HT1080 (cell line): ENCODE measurements around the gene TPD52L2. TPM values are rescaled to one million over a fixed set of nuclear protein-coding genes. Genes with fewer than 3 reads are reported as not detected.
A peak's percentile ranks its signal among the peaks of the same experiment; 100 is the strongest.
"Not testable (repeated sequence)": the region's sequence is repeated elsewhere in the genome, so short reads cannot be mapped to it uniquely, and the experiment has no call there.

ENCODE experiments used
- DNase-seq: peaks from one replicate; pipeline ENCODE4 v3.0.0-alpha.2; 2015; ENCODE audit warnings: low read depth
- total RNA-seq: library from RNA; depleted of rRNA; stranded (reverse); fragments of >200 nt; shearing (Covaris generic); gene quantifications from 2 replicates; pipeline ENCODE4 v1.2.3, GENCODE V29; 2014

The TPD52L2 gene
- total RNA-seq, 1 experiment from 2014 or later: 120 TPM

DNA sequence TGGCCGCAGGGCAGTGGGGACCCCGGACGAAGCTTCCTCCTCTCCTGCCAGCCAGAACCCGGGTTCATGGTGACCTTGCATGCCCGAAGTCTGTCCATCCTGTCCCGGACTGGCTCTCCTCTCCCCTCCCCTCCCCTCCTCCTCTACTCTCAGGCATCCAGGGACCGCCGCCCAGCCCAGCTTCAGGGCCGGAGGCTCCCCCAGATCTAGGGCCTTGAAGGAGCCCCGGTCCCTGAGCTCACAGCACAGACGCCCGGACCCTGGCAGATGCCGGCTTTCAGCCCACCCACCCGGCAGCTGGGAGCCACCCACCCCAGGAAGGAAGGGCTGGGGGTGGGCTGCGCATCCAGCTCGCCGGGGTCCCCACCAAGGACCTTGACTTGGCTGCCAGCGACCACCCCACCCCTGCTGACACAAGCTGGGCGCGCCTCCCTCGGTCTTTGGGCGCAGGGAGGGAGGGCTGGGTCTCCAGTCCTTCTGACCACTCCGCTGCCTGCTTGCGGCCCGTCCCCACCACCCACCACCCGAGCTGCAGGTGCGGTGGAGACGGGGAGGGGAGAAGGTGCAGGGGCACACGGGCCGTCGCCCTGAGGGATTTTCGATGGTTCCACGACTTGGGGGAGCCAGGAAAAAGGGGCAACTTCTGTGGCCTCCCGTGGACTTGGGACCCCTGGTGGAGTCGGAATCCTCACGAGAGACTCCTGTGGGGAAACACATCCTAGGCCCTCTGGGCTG is 9.5 kb upstream of the TPD52L2 start:
- DNase-seq: no peak

DNA sequence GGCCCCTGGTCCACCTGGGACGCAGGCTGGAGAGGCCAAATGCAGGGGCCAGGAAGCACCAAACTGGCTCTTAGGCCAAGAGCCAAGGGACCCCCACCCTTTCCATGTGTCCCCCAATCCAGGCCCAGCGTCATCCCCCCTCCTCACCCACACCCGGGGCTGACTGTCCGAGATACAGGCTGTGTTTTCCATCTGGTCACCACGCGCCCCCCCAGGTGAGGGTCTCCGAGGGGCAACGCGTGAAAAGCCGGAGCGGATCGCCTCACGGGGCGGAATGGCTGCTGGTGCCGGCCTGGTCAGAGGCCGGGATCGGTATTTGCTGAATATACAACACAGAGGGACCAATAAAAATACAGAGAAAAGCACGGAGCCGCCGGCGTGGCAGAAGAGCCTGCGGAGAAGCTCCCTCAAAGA is 9.0 kb upstream of the TPD52L2 start:
- DNase-seq: no peak

DNA sequence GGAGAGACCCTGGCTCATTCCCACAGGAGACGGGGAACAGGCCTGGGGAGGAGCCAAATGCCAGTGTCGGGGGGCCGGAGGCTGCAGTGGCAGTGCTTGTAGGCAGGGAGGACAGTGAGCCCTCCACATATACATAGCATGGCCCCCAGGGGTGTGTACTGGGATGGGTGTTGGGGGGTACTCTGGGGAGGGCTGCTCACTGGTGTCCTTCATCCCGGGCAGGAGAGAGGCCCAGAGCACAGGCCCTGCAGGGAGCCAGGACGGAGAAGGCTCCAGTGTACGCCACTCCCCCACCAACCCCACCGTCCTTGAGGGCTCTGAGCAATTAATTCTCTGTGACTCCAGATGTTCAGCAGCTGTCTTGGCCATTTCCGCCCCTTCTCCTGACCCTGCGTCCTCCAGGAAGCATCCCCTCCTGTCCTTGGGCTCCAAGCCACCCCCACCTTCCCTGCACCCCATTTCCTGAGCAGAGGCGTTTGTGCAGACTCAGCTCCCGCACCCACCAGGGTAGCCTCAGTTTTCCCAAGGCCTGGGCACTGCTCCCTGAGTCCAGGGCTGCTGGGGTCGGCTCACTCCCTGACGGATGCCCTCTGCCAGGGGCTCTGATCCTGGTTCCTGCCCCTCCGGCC is 7.2 kb upstream of the TPD52L2 start:
- no peak for DNase-seq

DNA sequence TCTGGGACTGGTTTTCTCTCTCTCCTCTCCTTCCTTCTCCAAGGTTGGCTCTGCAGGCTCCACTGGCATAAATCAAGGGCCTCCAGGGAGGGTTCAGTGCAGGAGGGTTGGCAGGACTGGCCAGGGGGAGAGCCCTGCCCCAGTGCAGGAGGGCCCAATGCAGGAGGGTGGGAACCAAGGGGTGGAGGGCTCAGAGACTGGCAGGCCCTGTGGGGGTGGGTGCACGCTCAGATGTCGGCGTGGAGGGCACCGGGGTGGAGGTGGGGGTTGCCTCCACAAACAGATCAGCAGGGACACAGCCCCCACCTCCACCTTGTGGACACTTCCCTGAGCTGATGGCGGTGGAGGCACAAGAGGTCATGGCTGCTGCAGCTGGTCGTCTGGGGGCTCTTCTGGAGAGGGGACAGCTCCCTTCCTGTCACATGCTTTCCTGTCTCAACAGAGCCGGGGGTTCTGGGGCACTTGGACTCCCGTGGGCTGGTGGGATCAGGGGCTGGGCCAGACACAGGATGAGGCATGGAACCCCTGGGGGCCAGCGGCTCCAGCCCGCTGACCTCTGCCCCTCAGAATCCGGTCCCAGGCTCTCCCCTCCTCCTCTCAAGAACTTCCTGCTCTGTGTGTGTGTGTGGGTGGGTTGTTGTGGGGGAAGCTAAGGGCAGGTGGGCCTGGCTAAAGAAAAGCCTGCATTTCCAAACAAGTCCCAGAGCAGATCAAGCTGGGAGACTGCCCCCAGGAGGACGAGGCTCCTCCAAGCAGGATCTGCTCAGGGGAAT is 6.5 kb upstream of the TPD52L2 start:
- peak; percentile 56 for DNase-seq

DNA sequence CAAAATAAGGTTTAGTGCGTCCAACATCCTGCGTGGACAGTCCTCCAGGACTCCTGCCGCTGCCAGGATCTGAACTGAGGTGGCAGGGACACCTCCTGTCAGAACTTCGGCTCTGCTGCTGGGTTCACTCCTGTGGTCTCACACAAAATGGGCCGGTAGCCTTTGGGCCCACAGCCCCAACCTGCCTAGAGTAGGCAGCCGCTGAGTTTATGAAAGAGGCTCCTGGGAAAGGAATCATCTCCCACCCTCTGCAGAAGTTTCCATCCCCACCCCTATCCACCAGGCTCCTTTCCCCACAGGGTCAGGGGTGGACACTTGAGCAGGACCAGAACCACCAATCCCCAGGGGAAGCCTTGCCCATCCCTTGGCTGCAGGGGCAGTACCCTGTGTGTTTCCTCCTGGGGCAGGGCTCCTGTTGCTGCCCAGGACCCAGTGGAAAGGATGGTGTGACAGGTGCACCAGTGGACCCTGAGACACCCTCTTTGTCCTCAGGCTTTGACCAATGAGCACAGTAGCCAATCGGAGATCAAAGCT is 5.8 kb upstream of the TPD52L2 start:
- no peak for DNase-seq

DNA sequence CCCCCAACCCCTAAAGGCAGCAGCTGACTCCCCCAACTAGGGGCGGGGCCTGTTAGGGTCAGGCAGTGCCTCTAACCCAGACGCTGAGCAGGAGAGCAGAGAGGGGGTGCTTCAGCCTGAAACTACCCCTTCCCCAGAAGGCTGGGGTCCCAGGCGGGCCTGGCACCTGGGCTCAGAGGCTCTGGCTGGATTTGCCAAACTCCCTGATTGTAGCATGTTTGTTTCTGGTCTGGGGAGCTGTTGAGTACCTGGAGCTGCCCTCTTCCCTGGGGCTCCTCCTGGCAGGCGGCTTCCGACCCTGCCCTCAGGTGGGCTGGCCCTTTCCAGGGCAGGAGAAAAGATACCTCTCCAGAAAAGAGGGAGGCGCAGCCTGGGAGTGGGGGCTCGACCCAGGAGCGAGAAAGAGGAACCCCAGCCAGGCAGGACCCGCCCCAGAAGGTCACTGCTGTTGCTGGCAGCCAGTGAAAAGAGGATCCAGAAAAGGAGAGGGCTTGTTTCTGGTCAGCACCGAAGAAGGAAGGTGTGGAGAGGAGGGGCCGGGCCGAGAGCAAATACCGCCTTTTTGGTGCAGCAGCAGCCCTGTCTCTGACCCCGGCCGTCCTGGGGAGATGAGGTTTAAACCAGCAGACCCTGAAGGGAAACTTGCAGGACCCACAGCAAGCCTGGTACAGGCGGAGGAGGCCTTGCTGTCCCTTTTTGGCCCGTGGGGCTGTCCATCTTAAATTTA is 4.6 kb upstream of the TPD52L2 start:
- DNase-seq: no peak

DNA sequence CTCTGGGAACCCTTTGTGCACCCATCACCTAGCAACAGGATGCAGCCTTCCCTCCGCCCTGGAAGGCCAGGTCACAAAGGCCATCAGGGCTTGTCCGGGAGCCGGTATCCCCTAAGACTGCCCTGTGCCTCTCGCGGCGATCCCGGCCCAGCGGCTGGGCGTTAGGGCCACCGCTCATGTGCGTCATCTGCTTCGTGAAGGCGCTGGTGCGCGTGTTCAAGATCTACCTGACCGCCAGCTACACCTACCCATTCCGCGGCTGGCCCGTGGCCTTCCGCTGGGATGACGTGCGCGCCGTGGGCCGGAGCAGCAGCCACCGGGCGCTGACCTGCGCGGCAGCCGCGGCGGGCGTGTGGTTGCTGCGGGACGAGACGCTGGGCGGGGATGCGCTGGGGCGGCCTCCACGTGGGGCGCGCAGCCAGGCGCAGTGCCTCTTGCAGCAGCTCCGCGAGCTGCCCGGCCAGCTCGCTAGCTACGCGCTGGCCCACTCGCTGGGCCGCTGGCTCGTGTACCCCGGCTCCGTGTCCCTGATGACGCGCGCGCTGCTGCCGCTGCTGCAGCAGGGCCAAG is 3.6 kb upstream of the TPD52L2 start, which contains the start of gene ABHD16B:
ABHD16B (plus strand) TSS at position 134 of the 570 bp plus-strand sequence; CDS start at position 177, 43 bp downstream.
- no peak for DNase-seq

DNA sequence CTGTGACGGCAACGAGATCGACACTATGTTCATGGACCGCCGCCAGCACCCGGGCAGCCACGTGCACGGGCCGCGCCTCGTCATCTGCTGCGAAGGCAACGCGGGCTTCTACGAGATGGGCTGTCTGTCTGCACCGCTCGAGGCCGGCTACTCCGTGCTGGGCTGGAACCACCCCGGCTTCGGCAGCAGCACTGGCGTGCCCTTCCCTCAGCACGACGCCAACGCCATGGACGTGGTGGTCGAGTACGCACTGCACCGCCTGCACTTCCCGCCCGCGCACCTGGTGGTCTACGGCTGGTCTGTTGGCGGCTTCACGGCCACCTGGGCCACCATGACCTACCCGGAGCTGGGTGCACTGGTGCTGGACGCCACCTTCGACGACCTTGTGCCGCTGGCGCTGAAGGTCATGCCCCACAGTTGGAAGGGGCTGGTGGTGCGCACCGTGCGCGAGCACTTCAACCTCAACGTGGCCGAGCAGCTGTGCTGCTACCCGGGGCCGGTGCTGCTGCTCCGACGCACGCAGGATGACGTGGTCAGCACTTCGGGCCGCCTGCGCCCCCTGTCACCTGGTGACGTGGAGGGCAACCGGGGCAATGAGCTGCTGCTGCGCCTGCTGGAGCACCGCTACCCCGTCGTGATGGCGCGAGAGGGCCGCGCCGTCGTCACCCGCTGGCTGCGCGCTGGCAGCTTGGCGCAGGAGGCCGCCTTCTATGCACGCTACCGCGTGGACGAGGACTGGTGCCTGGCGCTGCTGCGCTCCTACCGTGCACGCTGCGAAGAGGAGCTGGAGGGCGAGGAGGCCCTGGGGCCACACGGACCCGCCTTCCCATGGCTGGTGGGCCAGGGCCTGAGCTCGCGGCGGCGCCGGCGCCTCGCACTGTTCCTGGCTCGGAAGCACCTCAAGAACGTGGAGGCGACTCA is 2.8 kb upstream of the TPD52L2 start:
- no peak for DNase-seq

DNA sequence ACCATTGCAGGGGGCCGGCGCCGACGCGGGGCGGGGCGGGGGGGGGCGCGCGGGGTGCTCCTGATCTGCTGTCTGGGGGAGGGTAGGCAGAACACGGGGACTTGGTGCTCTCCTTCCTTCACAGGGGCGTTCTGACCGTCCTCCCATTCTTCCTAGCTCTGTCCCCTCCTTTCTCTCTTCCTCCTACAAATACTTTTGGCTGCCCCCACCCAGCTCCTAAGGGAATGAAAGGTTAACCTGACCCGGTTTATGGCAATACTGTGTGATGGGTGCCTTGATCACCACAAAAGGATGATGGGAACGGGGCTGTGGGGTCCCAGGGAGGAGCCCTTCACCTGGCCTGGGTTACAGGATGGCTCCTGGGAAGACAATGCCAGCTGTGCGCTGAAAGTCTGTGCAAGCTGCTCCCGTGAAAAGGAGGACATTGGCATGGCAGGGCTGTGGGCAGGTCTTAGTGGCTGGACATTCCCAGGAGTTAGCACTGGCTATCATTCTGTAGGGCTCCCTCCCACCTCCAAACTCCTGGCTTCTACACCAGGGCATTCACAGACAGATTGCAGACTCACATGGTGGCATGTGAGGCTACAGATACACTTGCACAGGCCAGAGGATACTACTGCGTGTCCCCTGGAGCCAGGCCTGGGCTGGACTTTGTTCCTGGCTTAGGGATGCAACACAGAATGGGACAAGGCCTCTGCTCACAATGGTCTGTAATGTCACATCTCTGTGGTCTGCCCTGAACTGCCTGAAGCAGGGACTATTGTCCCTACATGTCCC is 1.9 kb upstream of the TPD52L2 start:
- no peak for DNase-seq

DNA sequence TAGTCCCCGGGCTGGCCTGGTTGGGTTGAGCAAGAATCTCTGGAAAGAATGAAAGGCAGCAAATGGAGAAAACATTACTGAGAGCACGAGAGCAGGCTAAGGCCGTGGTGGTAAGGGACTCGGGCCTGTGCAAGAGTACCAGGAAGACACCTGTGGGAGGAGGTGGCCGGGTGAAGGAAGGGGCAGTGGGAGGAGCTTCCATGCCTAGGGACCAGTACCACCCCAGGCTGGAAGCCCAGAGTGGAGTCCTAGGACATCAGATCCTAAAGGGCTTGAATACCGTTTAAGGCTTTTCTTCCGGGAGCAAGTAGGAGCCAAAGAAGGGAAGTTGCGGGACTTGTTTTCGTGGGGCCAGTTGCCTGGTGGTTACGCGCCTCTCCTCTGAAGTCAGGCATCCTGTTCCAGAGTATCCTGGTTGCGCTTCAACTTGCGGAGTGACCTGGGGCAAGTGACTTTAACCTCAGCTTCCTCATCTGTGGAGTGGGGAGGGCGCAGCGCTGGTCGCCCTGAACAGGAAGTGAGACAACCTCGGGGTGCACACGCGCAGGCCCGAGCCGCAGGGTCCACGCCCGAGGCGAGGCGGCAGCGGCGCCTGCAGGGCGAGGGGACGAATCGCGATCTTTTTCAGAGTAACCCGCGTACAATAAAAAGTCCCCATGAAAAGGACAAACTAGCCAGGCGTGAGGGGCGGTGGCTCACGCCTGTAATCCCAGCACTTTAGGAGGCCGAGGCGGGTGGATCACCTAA is 1.1 kb upstream of the TPD52L2 start:
- DNase-seq: peak; percentile 84

DNA sequence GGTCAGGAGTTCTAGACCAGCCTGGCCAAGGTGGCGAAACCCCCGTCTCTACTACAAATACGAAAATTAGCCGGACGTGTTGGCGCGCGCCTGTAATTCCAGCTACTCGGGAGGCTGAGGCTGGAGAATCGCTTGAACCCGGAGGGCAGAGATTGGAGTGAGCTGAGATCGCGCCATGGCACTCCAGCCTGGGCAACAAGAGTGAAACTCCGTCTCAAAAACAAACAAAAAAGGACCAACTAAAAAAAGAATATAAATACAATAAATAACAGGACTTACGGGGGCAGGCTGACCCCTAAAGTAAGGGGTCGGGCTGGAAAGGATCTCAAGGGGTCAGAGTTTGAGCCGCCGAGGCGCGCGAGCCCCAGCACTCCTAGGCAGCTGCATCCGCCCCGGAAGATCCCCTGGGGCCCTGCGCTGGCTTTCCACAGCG is 509 bp upstream of the TPD52L2 start:
- DNase-seq: no peak

DNA sequence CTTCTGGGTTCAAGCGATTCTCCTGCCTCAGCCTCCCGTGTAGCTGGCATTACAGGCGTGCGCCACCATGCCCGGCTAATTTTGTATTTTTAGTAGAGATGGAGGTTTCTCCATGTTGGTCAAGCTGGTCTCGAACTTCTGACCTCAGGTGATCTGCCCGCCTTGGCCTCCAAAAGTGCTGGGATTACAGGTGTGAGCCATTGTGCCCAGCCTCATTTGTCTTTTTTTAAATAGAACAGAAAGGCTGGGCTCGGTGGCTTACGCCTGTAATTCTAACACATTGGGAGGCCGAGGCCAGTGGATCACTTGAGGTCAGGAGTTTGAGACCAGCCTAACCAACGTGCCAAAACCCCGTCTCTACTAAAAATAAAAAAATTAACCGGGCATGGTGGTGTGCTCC is 2.0 kb downstream of the TPD52L2 start:
- DNase-seq: not testable (repeated sequence)

DNA sequence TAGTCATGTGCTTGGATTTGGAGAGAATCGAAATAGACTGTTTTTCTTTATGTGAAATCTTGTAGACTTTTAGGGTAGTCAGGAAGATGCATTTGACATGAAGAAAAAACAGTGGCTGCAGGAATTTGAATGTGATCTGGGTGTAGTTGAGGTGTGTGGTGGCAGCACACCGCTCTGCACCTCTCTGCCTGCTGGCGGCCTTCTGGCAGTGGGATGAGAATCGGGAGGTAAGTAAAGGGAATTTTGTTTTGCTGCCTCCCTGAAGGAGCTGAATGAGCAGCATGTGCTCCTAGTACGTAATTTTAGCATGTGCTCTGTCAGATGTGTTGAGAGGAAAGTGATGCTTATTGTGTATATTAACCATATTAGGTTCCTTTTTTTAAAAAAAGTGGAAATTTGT is 3.2 kb downstream of the TPD52L2 start:
- DNase-seq: no peak

DNA sequence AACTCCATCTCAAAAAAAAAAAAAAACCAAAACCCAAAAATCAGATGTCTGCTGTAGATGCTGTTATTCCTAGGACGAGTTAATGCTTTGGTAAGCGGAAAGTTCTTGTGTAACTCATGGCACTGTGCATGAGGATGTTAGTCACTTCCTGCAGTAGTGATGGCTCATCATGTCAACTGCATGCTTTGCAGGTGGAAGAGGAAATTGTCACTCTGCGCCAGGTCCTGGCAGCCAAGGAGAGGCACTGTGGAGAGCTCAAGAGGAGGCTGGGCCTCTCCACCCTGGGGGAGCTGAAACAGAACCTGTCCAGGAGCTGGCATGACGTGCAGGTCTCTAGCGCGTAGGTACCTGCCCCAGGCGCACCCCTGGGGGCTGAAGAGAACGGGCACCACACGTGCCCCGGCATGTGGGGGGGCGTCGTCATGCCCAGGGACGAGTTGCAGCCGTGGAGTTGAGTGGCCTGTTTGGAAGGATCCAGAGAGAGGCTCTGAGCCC is 8.5 kb downstream of the TPD52L2 start:
- peak; percentile 96 for DNase-seq

DNA sequence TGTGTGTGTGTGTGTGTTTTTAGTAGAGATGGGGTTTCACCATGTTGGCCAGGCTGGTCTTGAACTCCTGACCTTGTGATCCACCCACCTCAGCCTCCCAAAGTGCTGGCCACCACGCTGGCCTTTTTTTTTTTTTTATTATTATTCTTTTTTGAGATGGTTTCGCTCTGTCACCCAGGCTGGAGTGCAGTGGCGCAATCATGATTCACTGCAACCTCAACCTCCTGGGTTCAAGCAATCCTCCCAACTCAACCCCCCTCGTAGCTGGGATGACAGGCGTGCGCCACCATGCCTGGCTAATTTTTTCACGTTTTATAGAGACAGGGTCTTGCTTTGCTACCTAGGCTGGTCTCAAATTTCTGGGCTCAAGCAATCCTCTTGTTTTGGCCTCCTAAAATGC is 9.2 kb downstream of the TPD52L2 start:
- DNase-seq: not testable (repeated sequence)

DNA sequence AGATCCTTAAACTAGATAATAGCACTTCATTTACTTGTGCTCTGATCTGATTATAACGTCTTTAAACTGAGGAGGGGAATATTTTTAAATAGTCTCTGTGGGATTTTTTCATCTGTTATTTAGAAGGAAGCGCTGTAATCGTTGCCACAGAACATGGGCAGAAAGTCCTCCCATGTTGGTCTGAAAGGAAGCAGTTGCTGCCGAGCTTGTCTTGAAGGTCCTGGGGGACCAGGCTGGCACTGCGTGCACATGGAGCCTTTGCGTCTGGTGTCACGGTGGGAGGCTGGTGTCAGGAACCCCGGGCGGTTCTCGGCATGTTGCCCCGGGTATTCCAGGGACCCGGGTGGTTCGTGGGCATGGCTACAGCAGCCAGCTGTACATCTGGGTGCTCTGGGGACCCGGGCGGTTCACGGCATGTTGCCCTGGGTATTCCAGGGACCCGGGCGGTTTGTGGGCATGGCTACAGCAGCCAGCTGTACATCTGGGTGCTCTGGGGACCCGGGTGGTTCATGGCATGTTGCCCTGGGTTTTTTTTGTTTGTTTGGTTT is 11.5 kb downstream of the TPD52L2 start:
- no peak for DNase-seq

DNA sequence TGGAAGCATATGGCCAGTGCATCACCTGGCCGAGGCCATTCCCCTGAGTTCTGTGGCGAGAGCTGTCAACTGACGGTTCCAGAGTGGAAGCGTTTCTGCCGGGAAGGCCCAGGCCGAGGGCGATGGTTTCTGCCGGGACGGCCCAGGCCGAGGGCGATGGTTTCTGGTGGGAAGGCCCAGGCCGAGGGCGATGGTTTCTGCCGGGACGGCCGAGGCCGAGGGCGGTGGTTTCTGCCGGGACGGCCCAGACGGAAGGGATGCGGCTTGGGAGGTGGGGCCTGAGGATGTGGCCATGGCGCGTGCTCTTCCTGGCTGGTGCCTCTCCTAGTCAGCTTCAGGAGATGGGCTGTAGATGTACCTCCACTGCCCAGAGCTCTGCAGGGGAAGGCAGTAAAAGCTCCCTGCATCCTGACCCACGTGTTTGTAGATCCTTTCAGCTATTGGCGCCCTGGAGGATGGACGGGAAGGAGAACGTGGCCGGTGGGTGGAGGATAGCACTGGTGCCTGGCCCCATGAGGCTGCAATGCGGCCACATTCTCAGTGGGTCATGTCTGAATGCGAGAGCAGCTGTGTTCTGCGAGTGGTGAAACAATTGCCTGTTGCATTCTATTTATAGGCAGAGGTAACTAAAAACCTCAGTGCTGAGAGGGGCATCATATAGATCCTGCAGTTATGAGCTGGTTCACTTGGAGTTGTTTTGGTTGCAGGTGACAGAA is 12.8 kb downstream of the TPD52L2 start:
- no peak for DNase-seq
